Ramos (cell line): ENCODE measurements around the gene PDP2.

Source experiments
- in situ Hi-C: fragments of 300-500 bp; cut with MboI; formaldehyde crosslinking; loops from one replicate; pipeline ENCODE4 v1.14.3; 2022; ENCODE audit warnings: low sequenced_read_pairs; ENCODE audit not compliant: unreplicated experiment

PDP2 gene, protein sequence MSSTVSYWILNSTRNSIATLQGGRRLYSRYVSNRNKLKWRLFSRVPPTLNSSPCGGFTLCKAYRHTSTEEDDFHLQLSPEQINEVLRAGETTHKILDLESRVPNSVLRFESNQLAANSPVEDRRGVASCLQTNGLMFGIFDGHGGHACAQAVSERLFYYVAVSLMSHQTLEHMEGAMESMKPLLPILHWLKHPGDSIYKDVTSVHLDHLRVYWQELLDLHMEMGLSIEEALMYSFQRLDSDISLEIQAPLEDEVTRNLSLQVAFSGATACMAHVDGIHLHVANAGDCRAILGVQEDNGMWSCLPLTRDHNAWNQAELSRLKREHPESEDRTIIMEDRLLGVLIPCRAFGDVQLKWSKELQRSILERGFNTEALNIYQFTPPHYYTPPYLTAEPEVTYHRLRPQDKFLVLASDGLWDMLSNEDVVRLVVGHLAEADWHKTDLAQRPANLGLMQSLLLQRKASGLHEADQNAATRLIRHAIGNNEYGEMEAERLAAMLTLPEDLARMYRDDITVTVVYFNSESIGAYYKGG

DNA sequence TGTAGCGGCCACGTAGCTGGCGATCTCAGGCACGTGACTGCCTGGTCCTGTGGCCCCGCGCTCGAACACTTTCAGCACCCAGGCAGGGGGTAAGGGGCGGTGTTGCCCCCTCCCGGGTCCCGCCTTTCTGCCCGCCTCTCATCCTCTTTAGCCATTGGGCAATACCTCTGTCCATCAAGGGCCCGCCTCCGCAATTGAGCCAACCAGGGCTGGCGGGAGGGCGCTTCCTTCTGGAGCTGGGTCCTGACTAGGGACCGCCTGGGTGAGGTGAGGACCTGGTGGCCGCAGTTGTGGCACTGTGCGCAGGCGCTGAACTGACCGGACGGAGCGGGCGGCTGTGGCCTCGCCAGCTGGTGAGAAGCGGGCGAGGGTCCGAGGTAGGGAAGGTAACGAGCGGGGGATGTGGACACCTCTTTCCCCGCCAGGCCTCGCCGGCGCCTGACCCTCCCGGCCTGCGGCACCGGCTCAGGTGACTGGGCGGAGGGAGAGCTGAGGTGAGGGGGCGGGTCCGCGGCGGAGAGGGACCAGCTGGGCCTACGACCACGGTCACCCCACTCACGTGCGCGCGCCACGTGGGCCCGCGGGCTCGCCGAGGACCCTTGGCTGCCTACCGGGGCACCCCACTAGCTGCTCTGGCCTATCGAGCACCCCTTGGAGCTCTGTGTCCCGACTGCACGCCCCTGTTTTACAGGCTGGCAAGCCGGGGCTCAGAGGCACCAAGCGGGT is at the start of gene PDP2:
Gene PDP2 (plus strand): TSS at position 228 of the 726 bp plus-strand sequence. CDS start 3,770 bp downstream, outside the sequence.
- in situ Hi-C loops: no loop called here

- in situ Hi-C loops: no loop called here
Observed at GRCh38 chr16:66832190-66832589, 48.1 kb upstream of the PDP2 start.

DNA sequence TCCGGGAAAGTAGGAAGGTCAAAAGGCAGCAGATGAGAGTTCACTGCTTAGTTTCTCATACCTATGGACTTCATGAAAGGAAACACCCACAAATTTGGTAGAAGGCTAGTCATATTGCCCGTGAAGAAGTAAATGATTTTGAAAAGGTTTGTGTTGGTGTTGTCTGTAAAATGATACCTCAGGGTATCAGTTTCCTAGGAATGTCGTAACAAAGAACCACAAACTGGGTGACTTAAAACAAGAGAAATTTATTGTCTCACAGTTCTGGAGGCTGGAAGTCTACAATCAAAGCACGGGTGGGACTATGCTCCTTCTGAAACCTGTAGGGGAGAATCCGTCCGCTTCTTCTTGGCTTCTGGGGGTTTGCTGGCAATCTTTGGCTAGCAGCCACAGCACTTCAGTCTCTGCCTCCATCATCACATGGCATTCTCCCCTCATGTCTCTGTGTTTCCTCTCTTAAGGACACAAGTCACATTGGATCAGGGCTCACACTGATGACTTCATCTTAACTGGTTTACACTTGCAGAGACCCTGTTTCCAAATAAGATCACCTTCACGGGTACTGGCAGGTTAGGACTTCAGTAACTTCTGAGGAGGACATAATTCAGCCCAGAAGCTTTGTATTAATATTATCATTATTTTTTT is 47.5 kb upstream of the PDP2 start:
- in situ Hi-C loops: no loop called here

GRCh38 chr16:66834746-66835145 is 45.6 kb upstream of the PDP2 start:
- in situ Hi-C loops: no loop called here

DNA sequence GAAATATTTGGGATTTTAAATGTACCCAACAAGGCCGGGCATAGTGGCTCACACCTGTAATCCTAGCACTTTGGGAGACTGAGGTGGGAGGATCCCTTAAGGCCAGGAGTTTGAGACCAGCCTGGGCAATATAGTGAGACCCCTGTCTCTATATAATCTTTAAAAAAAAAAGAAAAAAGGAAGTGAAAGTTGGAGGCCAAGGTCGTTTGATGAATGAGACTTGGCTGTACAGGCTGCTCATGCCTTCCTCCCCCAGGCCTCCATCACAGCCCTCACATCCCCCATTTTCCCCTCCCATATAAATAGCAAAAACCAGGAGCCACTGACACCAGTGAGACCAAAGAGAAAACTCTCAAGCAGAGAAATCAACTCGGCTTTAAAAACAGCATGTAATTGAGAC is 39.4 kb upstream of the PDP2 start:
- in situ Hi-C loops: no loop called here

DNA sequence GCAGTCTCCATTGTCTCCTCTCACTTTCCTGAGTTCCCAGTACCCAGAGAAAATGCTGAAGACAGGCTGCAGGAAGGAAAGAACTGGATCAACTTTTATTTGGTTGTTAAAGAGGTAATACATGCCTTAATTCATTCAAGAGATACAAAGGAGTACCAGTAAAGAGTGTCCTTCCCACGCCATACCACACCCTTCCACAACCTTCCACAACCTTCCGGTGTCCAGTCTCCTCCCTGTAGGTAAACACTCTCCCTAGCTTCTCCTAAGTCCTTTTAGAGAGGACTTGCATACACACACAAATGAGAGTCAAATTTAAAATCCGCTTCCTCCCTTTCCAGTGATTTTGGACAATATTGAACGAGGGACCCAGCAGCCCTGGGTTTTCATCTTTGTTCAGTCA is 38.9 kb upstream of the PDP2 start:
- in situ Hi-C loops: no loop called here

- in situ Hi-C loops: no loop called here
Observed at GRCh38 chr16:66842765-66843164, 37.5 kb upstream of the PDP2 start.

DNA sequence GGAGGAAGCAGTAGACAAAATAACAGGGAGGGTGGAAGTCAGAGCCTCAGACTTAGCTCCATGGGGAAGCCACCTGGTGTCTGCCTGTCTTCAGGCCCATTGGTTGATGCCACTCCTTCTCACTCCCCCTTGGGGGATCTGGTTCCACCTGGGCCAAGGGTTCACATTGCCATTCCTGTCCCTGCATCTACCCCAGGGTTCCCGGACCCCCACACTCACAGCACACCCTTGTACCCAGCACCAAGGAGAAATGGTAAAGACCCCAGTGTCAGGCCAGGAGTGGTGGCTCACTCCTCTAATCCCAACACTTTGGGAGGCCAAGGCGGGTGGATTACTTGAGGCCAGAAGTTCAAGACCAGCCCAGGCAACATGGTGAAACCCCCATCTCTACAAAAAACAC is 37.1 kb upstream of the PDP2 start:
- in situ Hi-C loops: no loop called here

GRCh38 chr16:66844009-66844341 is 36.3 kb upstream of the PDP2 start:
- in situ Hi-C loops: no loop called here

DNA sequence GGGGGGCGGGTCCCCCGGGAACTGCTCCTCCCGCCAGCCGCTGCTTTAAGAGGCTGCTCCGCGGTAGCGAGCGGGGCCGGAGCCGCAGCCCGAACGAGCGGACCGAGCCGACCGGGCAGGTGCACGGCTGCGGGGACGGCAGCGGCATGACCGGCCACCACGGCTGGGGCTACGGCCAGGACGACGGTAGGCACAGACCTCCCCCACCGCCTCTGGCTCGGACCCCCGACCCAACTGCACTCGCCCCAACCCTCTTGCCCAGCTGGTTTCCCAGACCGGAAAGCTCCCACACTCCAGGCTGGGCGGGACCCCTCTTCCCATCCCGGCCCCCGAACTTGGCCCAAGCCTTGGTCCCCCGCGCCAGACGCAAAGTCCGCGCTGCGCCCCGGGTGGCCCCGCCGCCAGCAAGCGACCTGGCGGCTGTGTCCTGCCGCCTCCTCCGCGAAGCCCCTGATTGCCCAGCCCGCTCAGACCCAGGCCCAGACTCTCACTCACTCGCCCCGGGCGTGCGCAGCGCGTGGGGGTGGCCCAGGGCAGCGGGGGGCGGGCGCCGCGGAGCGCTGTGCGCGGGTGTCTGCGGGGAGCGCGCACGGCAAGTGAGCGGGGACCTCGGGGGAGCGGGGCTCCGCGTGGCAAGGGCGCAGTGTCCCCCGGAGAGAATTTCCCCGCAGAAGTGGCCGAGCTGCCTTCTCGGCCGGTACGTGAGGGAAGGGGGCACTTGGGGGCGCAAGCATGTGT is 35.8 kb upstream of the PDP2 start, which contains the start of gene CA7:
Gene CA7 (plus strand): TSS at position 73 of the 738 bp plus-strand sequence. CDS start 74 bp downstream, at position 147.
- in situ Hi-C loops: no loop called here

- in situ Hi-C loops: no loop called here
Observed at GRCh38 chr16:66845080-66845410, 35.3 kb upstream of the PDP2 start.

- in situ Hi-C loops: no loop called here
Observed at GRCh38 chr16:66845791-66846221, 34.5 kb upstream of the PDP2 start.

DNA sequence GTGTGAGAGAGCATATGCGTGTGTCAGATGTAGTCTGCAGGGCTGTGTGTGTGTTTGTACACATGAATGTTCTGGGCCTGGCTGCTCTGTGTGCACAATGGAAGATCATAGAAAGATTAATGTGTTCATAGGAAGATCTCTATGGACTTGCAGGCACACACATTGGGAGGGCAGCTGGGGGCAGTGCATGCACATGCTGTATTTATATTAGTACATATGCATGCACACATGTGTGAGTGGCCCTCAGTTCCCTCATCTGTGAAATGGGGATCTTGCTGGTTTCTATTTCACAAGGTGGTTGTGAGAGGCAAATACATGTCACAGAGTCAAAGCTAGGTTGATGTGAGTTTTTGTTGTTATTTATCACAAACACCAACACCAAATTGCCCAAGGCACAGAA is 34.0 kb upstream of the PDP2 start:
- in situ Hi-C loops: no loop called here

GRCh38 chr16:66846831-66847230 is 33.5 kb upstream of the PDP2 start:
- in situ Hi-C loops: no loop called here

DNA sequence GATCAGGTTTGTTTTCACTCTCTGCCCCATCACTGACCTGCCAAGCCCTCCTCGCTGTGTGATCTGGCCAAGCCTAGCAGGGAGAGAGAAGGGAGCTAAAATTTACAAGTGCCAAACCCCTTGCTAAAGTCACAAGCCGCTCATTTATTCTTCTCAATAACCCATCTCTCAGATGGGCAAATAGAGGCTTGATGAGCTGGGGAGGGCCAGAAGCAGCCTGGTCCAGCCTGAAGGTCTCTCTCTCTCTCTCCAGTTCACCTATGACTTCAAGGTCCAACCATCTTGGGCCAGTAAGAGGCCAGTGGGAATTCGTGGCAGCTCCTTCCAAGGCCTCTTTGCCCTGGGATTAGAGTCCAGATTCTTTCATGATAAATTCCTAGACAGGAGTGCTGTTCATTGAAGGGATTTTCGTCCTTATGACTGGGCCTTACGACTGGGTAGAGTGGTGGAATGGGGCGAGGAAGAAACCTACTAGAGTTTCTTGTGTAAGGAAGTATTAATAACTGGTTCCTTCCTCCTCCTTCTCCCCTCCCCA is 32.7 kb upstream of the PDP2 start:
- in situ Hi-C loops: no loop called here

- in situ Hi-C loops: no loop called here
Observed at GRCh38 chr16:66848172-66848571, 32.1 kb upstream of the PDP2 start.

GRCh38 chr16:66849021-66849420 is 31.3 kb upstream of the PDP2 start:
- in situ Hi-C loops: no loop called here

- in situ Hi-C loops: no loop called here
Observed at GRCh38 chr16:66849549-66849948, 30.8 kb upstream of the PDP2 start.

GRCh38 chr16:66850115-66850815 is 30.1 kb upstream of the PDP2 start:
- in situ Hi-C loops: no loop called here
